ENCODE results near the gene GDI1.

The GDI1 gene

DNA sequence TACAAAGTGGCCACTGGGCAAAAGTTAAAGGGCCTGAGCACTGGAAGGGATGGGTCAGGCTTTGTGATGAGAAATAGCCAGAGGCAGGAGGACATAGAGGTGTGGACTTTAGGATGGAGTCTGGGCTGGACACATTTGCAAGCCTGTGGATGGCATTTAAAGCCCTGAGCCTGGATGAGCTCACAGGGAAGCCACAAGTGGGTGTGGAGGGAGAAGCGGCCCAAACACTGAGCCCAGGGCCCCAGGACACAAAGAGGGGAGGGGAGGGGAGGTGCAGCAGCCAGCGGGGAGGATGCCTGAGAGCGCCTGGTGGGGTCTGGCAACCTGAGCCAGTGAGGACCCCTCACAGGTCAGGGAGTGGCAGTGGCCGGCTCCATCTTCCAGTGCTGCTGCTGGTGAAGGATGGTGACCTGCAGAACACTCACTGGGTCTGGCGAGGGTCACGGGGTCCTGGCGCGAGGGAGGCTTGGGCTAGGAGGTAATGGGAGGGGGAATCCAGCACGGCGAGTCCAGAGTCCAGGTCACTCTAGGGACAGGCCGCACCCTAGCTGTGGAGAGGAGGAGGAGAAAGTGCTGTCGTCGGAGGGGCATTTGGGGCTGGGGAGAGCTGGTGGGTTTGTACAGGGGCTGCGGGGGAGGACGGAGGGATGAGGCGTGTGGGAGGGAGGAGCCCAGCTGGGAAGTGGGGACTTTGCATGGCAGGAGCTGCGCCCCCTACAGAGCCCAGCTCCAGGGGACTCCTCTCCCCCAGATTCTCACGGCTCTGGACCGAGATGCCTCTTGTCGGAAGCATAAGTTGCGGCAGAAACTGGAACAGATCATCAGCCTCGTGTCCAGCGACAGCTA, 35.1 kb downstream of the GDI1 start:
- DNase-seq, result no peak
- in situ Hi-C loops (cut with HindIII; ENCODE audit: low pct_ligation_motif_present, low pct_unique_long_range_greater_than_20kb, low sequenced_read_pairs), result no loop called here

DNA sequence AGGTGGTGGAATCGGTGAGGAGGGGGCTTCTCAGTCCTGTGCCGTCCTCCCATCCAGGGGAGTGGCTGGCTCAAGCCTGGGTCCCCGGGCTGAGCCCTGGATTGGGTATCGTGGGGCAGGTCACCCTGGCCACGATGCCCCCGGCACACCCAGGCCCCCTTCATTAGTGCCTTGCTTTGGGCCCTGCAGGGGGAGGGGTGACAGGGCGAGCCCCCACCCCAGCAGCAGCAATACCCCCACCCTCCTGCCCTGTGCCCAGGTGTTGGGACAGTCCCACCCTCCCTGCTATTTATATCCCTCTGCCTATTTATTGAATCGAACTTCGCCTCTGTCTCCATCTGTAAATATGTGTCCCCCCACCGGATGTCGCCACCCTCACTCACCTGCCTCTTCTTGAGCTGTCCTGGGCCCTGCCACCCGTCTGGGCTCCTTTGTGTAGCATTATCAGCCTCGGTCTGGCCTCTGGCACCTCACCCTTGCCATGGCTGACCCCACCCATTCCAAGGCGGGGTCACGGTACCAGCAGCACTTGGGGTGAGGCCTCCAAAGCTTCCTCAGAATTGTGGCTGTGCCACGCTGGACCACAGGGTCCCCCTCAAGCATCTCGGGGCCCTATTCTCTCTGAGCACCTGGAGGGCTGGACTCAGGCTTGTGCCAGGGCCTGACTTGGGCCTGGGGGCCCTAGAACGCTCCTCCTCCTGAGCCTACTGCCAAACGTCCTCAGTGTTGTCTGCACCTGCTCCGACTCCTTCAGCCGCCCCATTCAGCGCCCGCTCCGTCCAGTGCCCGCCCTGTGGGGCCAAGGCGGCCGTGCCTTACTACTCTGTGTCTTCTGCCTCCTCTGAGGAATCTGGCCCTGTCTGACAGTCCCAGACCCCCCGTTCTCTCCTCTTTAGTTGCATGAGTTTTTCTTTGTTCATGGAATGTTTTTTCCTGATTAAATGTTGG, 36.0 kb downstream of the GDI1 start:
- in situ Hi-C loops (cut with HindIII; ENCODE audit: low pct_ligation_motif_present, low pct_unique_long_range_greater_than_20kb, low sequenced_read_pairs), result no loop called here
- DNase-seq, result no peak

DNA sequence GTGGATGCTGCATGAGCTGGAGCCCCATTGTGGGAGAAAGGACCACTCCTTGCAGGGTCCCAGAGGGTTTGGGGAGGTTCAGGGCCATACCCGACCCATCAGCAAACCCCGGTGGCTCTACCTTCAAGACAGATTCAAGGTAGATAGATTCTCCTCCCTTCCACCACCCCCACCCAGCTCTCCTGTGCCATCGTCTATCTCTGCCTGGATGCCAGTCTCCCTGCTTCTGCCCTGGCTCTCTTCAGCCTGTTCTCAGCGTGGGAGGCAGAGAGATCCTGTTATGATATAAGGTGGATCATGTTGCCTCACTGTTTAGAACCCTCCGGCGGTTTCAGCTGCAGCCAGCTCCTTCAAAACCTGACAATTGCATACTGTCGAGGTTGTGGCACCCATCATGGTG, 36.7 kb downstream of the GDI1 start:
- DNase-seq, result no peak
- in situ Hi-C loops (cut with HindIII; ENCODE audit: low pct_ligation_motif_present, low pct_unique_long_range_greater_than_20kb, low sequenced_read_pairs), result no loop called here

DNA sequence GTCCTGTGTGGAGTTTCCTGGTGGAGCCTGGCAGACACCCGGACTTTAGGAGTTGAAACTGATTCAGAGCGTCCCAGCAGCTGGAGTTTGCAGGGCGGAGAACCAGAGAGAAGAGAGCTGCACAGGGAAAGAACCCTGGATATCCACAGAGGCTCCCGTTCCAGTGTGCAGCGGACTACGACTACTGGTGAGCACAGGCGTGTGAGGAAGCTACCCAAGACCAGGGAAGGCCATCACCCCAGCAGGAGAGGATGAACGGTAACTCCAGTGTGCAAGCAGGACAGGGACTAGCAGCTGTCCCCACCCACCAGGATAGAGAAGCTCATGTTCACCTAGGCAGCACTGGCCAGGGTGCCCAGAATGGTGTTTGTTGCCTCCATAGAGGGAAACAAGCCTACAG, 39.9 kb downstream of the GDI1 start:
- DNase-seq, result no peak
- in situ Hi-C loops (cut with HindIII; ENCODE audit: low pct_ligation_motif_present, low pct_unique_long_range_greater_than_20kb, low sequenced_read_pairs), result no loop called here

DNA sequence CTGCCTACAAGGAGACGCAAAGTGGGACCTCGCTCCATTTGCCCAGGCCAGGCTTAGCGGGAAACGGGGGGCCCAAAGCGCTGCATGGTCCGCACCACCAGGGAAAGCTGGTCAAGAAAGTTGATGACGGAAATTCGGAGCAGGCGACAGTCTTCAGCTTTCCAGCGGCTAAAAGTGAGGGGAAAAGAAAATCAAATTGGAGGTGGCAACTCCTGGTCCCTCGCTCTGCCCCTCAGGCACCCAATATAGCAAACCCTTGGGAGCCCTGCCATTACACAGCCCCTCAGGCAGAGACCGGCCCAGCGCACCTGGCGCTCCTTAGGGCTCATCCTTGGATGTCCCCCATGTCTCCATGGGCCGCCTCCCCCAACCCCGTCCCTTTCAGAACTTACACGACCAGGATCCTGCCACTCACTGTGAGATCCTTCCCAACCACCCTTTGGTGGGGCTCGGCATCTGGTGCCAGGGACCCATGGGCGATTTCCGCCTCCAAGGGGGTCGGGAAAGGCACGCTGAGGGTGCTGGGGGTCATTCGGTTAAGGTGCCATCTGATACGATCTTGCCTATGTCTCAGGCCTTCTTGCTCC, 41.0 kb downstream of the GDI1 start:
- in situ Hi-C loops (cut with HindIII; ENCODE audit: low pct_ligation_motif_present, low pct_unique_long_range_greater_than_20kb, low sequenced_read_pairs), result no loop called here
- no peak for DNase-seq

DNA sequence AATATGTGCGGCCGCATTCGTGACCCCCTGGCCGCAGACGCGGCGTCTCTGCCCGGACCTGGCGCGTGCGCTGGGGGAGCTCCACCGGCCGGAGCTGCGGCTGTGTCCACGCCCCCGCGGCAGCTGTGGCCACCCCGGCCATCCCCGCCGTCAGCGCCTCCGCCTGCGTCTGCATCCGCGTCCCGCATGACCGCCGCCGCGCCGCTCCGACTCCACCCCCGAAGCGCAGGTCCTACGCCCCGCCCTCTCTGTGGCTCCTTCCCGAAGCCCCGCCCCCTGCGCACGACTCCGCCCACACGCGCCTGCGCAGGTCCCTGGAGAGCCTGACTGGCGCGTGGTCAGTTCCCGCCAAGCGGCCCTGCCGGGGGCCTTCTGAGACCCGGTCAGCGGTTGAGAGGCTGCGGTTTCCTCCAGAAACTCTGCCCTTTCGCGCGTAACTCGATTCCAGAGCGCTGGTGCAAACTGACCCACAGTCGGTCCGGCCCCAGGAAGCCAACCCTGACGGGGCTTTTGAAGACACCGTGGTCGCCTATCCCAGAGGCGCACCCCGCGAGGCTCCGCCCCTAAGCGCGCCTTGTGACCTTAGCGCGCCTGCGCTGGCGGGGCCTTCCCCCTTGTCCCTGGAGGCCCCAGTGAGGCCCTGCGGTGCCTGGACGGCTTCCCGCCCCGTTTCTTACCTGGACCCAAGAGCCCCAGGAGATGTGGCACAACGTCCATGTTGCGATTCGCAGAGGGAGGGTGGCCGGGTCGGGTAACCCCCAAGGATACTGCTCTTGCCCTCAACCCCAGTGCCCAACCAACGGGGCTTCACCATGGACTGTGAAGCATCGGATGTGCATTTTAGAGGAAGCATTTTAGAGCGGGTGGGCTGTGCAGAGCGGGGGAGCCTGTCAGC, 42.0 kb downstream of the GDI1 start, which contains the start of gene LAGE3:
LAGE3 (minus strand) TSS at position 554 of the 895 bp plus-strand sequence; CDS start at position 188, 366 bp downstream.
- in situ Hi-C loops (cut with HindIII; ENCODE audit: low pct_ligation_motif_present, low pct_unique_long_range_greater_than_20kb, low sequenced_read_pairs), result no loop called here
- peak; percentile 77 for DNase-seq

DNA sequence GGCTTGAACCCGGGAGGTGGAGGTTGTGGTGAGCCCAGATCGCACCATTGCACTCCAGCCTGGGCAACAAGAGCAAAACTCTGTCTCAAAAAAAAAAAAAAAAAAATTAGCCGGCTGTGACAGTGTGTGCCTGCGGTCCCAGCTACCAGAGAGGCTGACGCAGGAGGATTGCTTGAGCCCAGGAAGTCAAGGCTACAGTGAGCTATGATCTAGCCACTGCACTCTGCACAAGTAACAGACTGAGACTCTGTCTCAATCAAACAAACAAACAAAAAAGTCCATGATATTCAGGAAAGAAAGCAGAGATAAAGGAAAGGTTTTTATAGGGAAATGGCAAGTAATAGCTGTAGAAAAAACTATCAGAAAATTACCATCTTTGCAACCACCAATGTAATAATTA, 44.2 kb downstream of the GDI1 start:
- no peak for DNase-seq
- in situ Hi-C loops (cut with HindIII; ENCODE audit: low pct_ligation_motif_present, low pct_unique_long_range_greater_than_20kb, low sequenced_read_pairs), result no loop called here

DNA sequence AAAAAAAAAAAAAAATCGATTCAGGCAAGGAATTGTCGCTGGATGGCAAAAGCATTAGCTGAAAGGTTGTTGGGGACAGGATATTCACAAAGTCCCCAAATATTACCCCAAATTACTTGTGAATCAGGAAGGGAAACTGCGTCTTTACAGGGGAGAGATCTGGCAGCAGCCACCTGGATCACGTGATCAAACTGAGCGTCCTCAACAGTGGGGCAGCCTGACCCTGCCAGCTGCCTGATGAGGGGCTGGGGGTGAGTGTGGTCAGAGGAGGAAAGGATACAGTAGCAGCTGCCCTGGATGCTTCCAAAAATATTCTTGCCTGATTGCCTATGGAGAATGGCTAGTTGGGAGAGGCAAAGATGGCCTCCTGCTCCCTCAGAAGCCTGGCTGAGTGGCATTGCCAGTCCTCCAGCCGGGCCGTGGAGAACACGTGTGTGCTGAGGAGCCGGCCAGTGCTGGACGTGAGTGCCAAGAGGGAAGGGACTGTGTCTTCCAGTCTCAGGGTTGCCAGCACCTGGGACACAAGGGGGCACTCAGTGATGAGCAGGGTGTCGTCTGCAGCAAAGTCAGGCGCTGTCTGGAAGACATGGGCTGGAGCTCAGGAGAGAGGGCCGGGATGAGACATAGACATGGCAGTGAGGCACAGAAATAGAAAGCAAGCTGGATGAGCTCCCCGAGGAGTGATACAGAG, 45.1 kb downstream of the GDI1 start:
- DNase-seq, result no peak
- in situ Hi-C loops (cut with HindIII; ENCODE audit: low pct_ligation_motif_present, low pct_unique_long_range_greater_than_20kb, low sequenced_read_pairs), result no loop called here

DNA sequence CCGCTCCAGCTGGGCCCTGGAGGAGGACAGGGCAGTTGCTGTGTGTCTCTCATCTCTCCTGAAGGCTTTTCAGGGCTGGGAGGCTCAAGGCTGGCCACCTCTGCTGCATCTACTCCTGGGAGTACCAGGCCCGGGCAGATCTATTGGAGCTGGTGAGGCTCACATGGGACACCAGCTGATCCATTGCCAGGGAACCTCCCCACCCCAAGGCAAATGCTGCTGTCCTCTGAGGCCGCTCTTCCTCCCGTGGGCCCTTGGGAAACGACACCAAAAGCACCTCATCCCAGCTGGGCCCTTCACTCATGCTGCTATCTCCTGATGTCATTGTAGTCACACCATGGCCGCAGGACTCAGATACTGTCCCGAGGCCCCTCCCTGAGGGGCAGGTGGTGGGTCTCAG, 45.8 kb downstream of the GDI1 start:
- in situ Hi-C loops (cut with HindIII; ENCODE audit: low pct_ligation_motif_present, low pct_unique_long_range_greater_than_20kb, low sequenced_read_pairs), result no loop called here
- DNase-seq, result no peak

DNA sequence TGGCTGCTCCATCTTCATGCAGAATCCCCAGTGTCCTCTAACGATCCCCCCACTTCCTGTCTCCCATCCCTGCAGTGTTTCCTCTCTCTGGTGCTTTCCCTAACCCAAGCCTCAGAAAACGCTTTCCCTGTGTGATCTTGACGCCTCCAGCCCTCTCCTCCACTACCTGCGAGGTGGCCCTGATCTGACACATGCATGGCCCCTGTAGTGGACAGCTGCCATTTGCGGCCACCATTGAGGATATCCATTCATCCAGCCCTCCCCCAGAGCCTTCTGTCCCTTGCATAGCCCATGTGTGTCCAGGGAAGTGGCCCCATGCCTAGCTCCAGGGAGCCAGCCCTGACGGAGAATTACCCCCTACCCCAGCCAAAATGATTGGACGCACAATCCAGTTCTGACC, 46.4 kb downstream of the GDI1 start:
- in situ Hi-C loops (cut with HindIII; ENCODE audit: low pct_ligation_motif_present, low pct_unique_long_range_greater_than_20kb, low sequenced_read_pairs), result no loop called here
- no peak for DNase-seq

DNA sequence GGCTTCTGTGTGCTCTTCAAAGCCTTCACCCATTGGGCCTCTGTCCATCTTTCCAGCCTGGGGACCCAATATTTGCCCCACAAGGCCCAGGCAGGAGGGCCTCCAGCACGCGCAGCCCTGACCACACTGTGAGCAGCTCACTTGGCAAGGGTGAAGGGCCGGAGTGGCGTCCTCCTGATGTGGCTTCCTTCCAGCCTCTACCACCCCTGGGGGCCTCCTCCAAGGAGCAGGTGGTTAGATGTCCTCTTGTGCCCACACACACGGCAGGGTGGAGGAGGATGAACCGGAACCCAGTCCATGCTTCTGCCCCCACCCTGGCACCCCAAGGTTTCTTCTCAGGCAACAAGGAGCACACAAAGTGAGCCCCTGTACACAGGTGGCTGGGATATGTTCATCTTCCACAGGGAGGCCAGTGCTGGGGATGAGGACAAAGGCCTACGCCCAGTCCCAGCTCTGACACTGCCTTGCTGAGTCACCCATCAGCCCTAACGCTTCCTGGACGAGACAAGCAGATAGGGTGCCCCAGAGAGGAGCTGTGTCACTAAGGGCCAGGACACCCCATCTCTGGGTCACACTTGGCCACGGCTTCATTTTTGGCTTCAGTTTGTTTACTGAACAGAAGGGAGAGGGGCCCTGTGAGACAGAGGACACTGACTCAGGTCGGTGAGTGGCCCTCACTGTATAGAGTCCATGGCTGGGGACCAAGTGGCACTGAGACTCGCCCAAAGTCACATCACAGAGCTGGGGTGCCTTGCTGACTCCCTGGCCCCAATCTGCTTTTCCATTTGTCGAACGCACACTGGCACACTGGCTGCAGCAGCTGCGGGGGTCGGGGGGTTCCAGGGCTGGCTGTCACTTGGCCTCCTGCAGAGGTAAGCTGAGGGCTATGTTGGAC, 47.5 kb downstream of the GDI1 start:
- no peak for DNase-seq
- in situ Hi-C loops (cut with HindIII; ENCODE audit: low pct_ligation_motif_present, low pct_unique_long_range_greater_than_20kb, low sequenced_read_pairs), result no loop called here

DNA sequence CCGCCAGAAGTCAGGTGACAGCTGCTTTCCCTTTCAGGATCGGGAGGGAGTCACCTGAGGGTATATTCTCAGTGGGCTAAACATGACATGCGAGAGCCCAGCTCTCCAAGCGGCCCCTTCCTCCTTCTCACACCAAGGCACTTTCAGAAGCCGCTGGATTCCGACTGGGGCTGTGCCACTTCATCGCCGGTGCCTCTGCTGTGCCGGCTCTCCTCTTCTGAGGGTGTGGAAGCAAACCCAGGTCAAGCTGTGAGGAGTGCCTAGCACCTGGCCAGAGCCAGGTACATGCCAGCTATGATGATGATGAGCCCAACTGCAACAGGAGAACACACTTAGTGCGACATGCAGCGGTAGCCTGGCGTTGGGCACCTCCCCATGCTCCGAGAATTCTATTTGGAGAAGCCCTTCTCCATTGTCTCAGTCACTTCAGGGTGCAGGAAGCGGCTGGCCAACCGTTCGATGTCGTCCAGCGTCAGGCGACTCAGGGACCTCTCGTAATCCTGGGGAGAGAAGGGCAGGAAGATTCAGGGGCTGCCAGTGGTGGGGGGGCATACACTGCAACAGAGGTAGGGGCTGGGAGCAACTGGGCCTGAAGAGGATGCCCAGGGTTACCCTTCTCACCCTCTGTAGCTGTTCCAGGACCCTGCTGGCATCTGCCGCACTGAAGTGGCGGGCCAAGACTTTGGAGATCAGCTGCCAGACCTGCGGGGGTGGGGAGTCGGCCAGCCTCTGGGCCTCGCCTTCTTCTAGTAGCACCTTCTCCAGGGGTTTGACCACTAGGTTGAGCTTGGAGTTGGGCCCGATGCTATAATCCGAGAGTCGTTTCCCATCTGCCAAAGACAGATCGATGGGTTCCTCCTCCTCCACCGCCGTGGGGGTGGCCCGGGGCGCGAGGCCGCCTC, 48.4 kb downstream of the GDI1 start:
- DNase-seq, result no peak
- in situ Hi-C loops (cut with HindIII; ENCODE audit: low pct_ligation_motif_present, low pct_unique_long_range_greater_than_20kb, low sequenced_read_pairs), result no loop called here

DNA sequence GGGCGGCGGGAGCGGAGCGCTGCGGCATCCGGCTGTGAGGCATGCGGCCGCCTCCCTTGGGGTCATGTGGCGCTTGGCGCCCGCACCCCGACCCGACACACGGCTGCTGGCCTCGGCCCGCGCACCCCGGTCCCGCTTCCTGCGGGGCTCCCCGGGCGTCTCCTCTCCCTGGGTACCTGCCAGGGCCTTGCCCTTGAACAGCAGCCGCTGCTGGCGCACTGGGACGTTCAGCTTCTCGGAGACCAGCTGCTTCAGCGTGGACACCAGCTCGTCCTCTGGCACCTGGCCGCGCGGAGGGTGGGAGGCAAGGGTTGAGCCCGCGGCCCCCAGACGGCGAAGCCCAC, 49.1 kb downstream of the GDI1 start:
- in situ Hi-C loops (cut with HindIII; ENCODE audit: low pct_ligation_motif_present, low pct_unique_long_range_greater_than_20kb, low sequenced_read_pairs), result no loop called here
- DNase-seq, result peak; percentile 1

DNA sequence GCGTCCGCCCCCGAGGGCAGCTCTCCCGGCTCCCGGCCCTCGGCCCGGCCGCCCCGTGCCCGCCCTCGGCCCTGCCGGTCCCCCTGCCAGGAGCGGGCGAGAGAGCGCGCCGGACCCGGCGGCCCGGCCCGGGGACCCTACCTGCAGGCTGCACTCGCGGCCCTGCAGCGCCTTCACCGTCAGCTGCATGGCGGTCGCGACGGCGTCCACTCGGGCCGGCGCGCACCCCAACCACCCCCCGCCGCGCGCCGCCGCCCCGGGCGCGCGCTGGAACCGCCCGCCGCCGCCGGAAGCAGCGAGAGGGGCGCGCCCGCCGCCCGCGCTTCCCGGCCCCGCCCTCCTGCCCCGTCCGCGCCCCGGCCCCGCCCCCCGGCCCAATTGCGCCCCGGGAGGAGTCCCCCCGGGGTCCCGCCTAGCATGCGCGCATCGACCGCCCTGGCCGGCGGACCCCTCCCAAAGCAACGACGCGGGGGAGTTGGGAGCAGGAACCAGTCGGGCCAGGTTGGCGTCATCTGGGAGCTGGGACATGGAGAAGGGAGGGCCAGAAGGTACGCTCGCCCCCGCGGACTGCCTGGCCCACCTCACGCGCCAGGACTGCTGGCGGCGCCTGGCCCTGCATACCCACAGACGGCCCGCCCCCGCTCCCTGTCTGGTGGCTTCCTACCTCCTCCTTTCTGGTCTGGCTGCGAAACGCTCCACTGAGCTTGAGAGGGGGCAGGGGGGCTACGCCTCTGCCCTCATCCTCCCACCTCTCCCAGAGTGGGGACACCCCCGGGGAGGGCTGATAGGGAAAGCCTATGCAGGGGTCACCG, 49.6 kb downstream of the GDI1 start, which contains the start of gene UBL4A:
UBL4A (minus strand) TSS at position 220 of the 812 bp plus-strand sequence; CDS start at position 189, 31 bp downstream.
- peak; percentile 35 for DNase-seq
- in situ Hi-C loops (cut with HindIII; ENCODE audit: low pct_ligation_motif_present, low pct_unique_long_range_greater_than_20kb, low sequenced_read_pairs), result no loop called here

All from ACHN (cell line).